DMS114 treated with DMSO at 0.1 percent for 48 hours (cell line): Measurements from ENCODE around the gene SMARCE1.

ENCODE experiments used
- DNase-seq: peaks from one replicate; lab custom pipeline; 2025; ENCODE audit not compliant: unreplicated experiment; lab: John Stamatoyannopoulos, UW

The SMARCE1 gene

GRCh38 chr17:40646791-40647623 is 611 bp downstream of the SMARCE1 start:
- DNase-seq: peak; percentile 54

GRCh38 chr17:40645943-40646342 is 1.7 kb downstream of the SMARCE1 start:
- DNase-seq: no peak

GRCh38 chr17:40645291-40645690 is 2.3 kb downstream of the SMARCE1 start:
- DNase-seq: no peak

- no peak for DNase-seq
Measured at GRCh38 chr17:40637931-40638330, 9.7 kb downstream of the SMARCE1 start.

GRCh38 chr17:40633871-40634270 is 13.7 kb downstream of the SMARCE1 start:
- DNase-seq: no peak

- DNase-seq: no peak
Measured at GRCh38 chr17:40632216-40632615, 15.4 kb downstream of the SMARCE1 start.

- no peak for DNase-seq
Measured at GRCh38 chr17:40629842-40630241, 17.8 kb downstream of the SMARCE1 start.

- DNase-seq: no peak
Measured at GRCh38 chr17:40625311-40625710, 22.3 kb downstream of the SMARCE1 start.

- DNase-seq: no peak
Measured at GRCh38 chr17:40623419-40624210, 24.0 kb downstream of the SMARCE1 start.

- no peak for DNase-seq
Measured at GRCh38 chr17:40622509-40622928, 25.1 kb downstream of the SMARCE1 start.

GRCh38 chr17:40621578-40621977 is 26.0 kb downstream of the SMARCE1 start:
- DNase-seq: no peak

- no peak for DNase-seq
Measured at GRCh38 chr17:40621019-40621418, 26.6 kb downstream of the SMARCE1 start.

- DNase-seq: no peak
Measured at GRCh38 chr17:40618754-40619625, 28.6 kb downstream of the SMARCE1 start.

GRCh38 chr17:40617678-40618240 is 29.9 kb downstream of the SMARCE1 start:
- DNase-seq: no peak

- no peak for DNase-seq
Measured at GRCh38 chr17:40616592-40616991, 31.0 kb downstream of the SMARCE1 start.

GRCh38 chr17:40615841-40616476 is 31.7 kb downstream of the SMARCE1 start:
- no peak for DNase-seq

GRCh38 chr17:40615068-40615840 is 32.4 kb downstream of the SMARCE1 start:
- DNase-seq: peak; percentile 25

GRCh38 chr17:40614431-40615067 is 33.1 kb downstream of the SMARCE1 start:
- no peak for DNase-seq
